HG03442 (cell line): ENCODE data around the gene COX6A1.

Experiments used
- ATAC-seq: cut with Tn5 transposase; IDR thresholded peaks from one replicate; pipeline ENCODE4 v1.9.1; 2021; ENCODE audit warnings: mild to moderate bottlenecking, moderate library complexity; ENCODE audit not compliant: unreplicated experiment

Gene COX6A1

GRCh38 chr12:120490325-120490724 lies 52.4 kb downstream of the COX6A1 start:
- no peak for ATAC-seq
